AG04450 (cell line): ENCODE results near the gene MIS12. TPM values are rescaled to one million over a fixed set of nuclear protein-coding genes. Genes with fewer than 3 reads are reported as not detected.

ENCODE experiments used
- CTCF ChIA-PET: fragments of 300-600, 350-600 bp; formaldehyde crosslinking; extraction: SDS; loops from one replicate; lab custom pipeline; 2022; ENCODE audit warnings: antibody characterized with exemption, inconsistent platforms; lab: Charles Lee
- POLR2A ChIA-PET: fragments of 350-600 bp; formaldehyde crosslinking; extraction: SDS; loops from one replicate; lab custom pipeline; 2021; ENCODE audit warnings: antibody characterized with exemption, inconsistent platforms; lab: Yijun Ruan, JAX
- DNase-seq: peaks from one replicate; pipeline ENCODE4 v3.0.0-alpha.2; 2011; ENCODE audit warnings: low read depth, low spot score
- H3K27ac ChIP-seq: one replicate; pipeline ENCODE4 v1.5.1; 2012; ENCODE audit warnings: low read depth, low read length, control low read depth
- H3K27me3 ChIP-seq: one replicate; pipeline ENCODE4 v1.6.0; 2012; ENCODE audit warnings: low read length; ENCODE audit not compliant: control insufficient read depth, insufficient read depth
- H3K4me3 ChIP-seq: 2 replicates; pipeline ENCODE4 v1.5.1; 2011; ENCODE audit warnings: mild to moderate bottlenecking, low read depth, low read length, control low read depth
- H3K9me3 ChIP-seq: 2 replicates; pipeline ENCODE4 v1.5.1; 2012; ENCODE audit warnings: low read length; ENCODE audit not compliant: control insufficient read depth, insufficient read depth
- polyA plus RNA-seq: library from polyadenylated mRNA; depleted of rRNA; stranded (reverse); fragments of >200 nt; gene quantifications from 2 replicates; pipeline ENCODE4 v1.2.3, GENCODE V29; 2011
- TF ChIP-seq, protein P1 (sequence below): IDR thresholded peaks from 2 replicates; pipeline ENCODE4 v1.5.1; 2011; ENCODE audit warnings: low read depth, low read length, control low read depth, inconsistent platforms

The MIS12 gene
- polyA plus RNA-seq, 1 experiment: 13.7 TPM

DNA sequence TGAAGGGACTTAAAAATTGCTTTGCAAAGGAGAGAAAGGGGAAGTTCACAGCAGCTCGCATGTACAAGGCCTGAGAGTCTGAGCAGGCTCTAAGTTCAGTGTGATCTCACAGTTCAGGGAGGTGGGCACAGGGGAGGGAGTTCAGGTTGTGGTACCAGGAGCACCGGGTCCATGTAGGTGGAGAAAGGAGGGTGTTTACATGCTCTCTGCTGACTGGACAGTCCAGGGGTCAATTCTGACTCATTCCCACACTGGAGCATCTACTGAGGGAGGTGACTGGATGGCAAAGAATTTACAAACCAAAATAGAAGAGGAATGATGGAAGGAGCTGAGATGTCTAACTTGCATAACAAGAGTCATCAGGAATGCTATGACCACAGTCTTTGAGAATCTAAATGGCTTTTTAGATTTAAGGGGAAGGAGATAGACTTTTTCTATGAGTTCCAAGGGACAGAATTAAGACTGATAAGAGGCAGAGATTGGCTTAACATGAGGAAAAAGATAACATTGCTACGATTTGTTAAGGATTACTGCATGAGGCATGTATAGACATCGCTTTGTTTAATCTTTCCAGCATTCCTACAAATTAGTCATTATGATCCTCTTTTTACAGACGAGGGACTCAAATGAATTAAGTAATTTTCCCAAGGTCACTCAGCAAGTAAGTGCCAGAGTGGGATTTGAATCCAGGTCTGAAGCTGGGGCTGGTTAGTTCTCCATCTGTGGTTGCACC lies 29.9 kb downstream of the MIS12 start:
- TF ChIP-seq, protein P1, sequence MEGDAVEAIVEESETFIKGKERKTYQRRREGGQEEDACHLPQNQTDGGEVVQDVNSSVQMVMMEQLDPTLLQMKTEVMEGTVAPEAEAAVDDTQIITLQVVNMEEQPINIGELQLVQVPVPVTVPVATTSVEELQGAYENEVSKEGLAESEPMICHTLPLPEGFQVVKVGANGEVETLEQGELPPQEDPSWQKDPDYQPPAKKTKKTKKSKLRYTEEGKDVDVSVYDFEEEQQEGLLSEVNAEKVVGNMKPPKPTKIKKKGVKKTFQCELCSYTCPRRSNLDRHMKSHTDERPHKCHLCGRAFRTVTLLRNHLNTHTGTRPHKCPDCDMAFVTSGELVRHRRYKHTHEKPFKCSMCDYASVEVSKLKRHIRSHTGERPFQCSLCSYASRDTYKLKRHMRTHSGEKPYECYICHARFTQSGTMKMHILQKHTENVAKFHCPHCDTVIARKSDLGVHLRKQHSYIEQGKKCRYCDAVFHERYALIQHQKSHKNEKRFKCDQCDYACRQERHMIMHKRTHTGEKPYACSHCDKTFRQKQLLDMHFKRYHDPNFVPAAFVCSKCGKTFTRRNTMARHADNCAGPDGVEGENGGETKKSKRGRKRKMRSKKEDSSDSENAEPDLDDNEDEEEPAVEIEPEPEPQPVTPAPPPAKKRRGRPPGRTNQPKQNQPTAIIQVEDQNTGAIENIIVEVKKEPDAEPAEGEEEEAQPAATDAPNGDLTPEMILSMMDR: no peak
- ChIA-PET CTCF (no interaction called here), POLR2A (interaction anchor here (0.9 to 2.7 kb wide), 5 partner anchors 11 to 68 kb away, joined by 3 to 16 read pairs (median 11); partner anchors contain the start of genes DERL2, DHX33, MIS12 and NLRP1)
- H3K4me3 ChIP-seq: no peak overlapping the region
- H3K9me3 ChIP-seq: no peaks in the 10 kb centered on the region
- H3K27me3 ChIP-seq: no peaks in the 10 kb centered on the region
- H3K27ac ChIP-seq: peak overlapping the region; percentile 95
- peak; percentile 97 for DNase-seq

DNA sequence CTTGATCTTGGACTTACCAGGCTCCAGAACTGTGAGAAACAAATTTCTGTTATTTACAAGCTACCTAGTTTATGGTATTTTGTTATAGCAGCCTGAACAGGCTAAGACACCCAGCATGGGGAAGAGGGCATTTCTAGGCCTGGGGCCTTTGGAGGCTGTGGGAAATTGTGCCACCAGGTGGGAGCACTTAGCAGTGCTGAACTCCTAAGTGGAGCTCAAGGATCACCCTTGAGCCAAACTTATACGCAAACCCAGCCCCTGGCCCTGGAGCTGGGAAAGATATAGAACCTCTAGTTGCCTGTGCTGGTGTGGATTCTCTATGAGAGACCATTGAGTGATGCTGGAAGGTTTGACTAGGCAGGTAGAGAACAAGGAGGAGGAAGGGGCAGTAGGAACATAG lies 36.1 kb downstream of the MIS12 start:
- no peak for DNase-seq
- POLR2A ChIA-PET: interaction anchor here (0.9 to 1.1 kb wide), 2 partner anchors 37 to 54 kb away, joined by 3 read pairs; partner anchors contain the start of genes DERL2, DHX33 and MIS12
- TF ChIP-seq, protein P1: no peak
- no peaks in the 10 kb centered on the region for H3K9me3 ChIP-seq
- CTCF ChIA-PET: no interaction called here
- no peak overlapping the region for H3K4me3 ChIP-seq
- no peak overlapping the region for H3K27ac ChIP-seq
- no peaks in the 10 kb centered on the region for H3K27me3 ChIP-seq

DNA sequence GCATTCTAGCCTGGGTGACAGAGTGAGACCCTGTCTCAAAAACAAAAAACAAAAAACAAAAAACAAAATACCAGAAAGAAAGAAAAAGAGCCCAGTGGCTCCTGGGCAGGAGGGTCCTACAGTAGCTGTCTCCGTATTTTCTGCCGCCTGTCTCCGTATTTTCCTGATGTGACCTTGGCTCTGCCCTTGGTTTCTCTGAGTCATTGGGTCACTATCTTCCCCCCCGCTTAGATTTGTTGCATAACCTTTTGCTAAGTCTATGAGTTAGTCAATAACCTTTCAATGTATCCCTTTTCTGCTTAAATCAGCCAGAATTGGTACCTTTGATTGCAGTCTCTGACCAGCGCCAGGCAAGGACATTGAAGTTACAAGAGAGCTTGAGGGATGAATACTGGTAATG lies 36.9 kb downstream of the MIS12 start:
- DNase-seq: no peak
- TF ChIP-seq, protein P1: no peak
- ChIA-PET CTCF (no interaction called here), POLR2A (interaction anchor here (0.9 to 1.1 kb wide), 2 partner anchors 37 to 54 kb away, joined by 3 read pairs; partner anchors contain the start of genes DERL2, DHX33 and MIS12)
- no peaks in the 10 kb centered on the region for H3K9me3 ChIP-seq
- H3K27me3 ChIP-seq: no peaks in the 10 kb centered on the region
- no peak overlapping the region for H3K4me3 ChIP-seq
- H3K27ac ChIP-seq: no peak overlapping the region

DNA sequence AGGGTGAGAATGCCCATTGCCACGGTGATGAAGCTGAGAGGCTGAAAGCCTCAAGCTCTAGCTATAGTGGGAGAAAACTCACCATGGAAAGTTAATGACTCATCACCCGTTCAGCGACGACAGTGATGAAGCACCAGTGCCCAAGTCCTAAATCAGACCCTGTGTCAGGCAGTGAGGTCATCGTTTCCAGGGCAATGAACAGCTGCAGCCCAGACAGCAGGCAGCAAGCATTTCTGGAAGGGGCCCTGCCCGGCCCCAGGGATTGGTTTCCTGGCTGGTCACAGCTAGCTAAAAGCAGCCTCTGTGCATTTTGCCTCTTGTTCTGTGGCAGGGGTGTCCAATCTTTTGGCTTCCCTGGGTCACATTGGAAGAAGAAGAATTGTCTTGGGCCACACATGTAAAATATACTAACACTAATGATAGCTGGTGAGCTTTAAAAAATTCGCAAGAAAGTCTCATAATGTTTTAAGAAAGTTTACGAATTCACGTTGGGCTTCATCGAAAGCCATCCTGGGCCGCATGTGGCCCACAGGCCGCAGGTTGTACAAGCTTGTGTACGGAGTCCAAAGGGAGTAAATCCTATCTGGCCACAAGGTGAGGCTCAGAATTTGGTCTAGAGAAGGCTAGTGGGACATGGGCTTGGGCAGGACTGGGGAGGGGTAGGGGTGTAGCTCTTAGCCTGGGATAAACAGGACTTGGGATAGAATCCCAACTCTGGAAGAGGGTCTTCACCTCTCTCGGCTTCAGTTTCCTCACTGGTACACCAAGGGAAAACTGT lies 40.6 kb downstream of the MIS12 start:
- POLR2A ChIA-PET: interaction anchor here (0.6 to 3.1 kb wide), 6 partner anchors 9 to 41 kb away, joined by 3 to 14 read pairs (median 7); partner anchors contain the start of genes DERL2 and MIS12
- no peak overlapping the region for H3K4me3 ChIP-seq

More for the DNA sequence above, 40.6 kb downstream of the MIS12 start:
- Histone ChIP-seq H3K27me3 (no peaks in the 10 kb centered on the region), H3K9me3 (no peaks in the 10 kb centered on the region), H3K27ac (peak overlapping the region; percentile 81)
- peak; percentile 91 for DNase-seq
- TF ChIP-seq, protein P1: no peak
- CTCF ChIA-PET: interaction anchor here (2.4 kb wide), 1 partner anchor 88 kb away, joined by 10 read pairs; the partner anchor contains the start of gene C1QBP
